HepG2 (cell line): ENCODE results near the gene ARHGDIA. TPM values are rescaled to one million over a fixed set of nuclear protein-coding genes. Genes with fewer than 3 reads are reported as not detected.
A peak's percentile ranks its signal among the peaks of the same experiment; 100 is the strongest.

ENCODE experiments used
- BRD4 ChIP-seq: sonication (generic); formaldehyde crosslinking; IDR thresholded peaks from 2 replicates; pipeline ENCODE4 v1.4.0; 2020; ENCODE audit warnings: missing genetic modification reagents
- CERS6 ChIP-seq: sonication (generic); formaldehyde crosslinking; IDR thresholded peaks from 2 replicates; pipeline ENCODE4 v1.5.0; 2020; ENCODE audit warnings: missing genetic modification reagents
- FOXC1 ChIP-seq: sonication (generic); formaldehyde crosslinking; IDR thresholded peaks from 2 replicates; pipeline ENCODE4 v1.8.0; 2022; ENCODE audit warnings: mild to moderate bottlenecking, missing genetic modification reagents, borderline replicate concordance
- FOXK2 ChIP-seq: fragments of 450-650 bp; IDR thresholded peaks from 2 replicates; pipeline ENCODE4 v1.6.1; 2016
- GATAD2A ChIP-seq: IDR thresholded peaks from 2 replicates; pipeline ENCODE4 v1.6.1; 2016
- GFI1 ChIP-seq: sonication (generic); formaldehyde crosslinking; IDR thresholded peaks from 2 replicates; pipeline ENCODE4 v1.5.0; 2020; ENCODE audit warnings: missing genetic modification reagents, mild to moderate bottlenecking, borderline replicate concordance
- IRF1 ChIP-seq: sonication (generic); formaldehyde crosslinking; IDR thresholded peaks from 2 replicates; pipeline ENCODE4 v1.4.0; 2020; ENCODE audit warnings: low read depth, mild to moderate bottlenecking, missing genetic modification reagents
- JUN ChIP-seq: sonication (generic); formaldehyde crosslinking; IDR thresholded peaks from 2 replicates; pipeline ENCODE4 v1.4.0; 2020; ENCODE audit warnings: mild to moderate bottlenecking, missing genetic modification reagents
- MATR3 ChIP-seq: sonication (generic); formaldehyde crosslinking; IDR thresholded peaks from 2 replicates; pipeline ENCODE4 v1.4.0; 2020; ENCODE audit warnings: missing genetic modification reagents
- MED13 ChIP-seq: sonication (generic); formaldehyde crosslinking; IDR thresholded peaks from 2 replicates; pipeline ENCODE4 v1.5.0; 2020; ENCODE audit warnings: missing genetic modification reagents
- MXI1 ChIP-seq: IDR thresholded peaks from 3 replicates; pipeline ENCODE4 v1.6.1; 2012; ENCODE audit warnings: low read depth, low read length, inconsistent platforms, borderline replicate concordance
- NKX3-1 ChIP-seq: sonication (generic); formaldehyde crosslinking; IDR thresholded peaks from 2 replicates; pipeline ENCODE4 v1.5.0; 2020; ENCODE audit warnings: missing genetic modification reagents
- PRDM15 ChIP-seq: sonication (generic); formaldehyde crosslinking; IDR thresholded peaks from 2 replicates; pipeline ENCODE4 v1.4.0; 2020; ENCODE audit warnings: missing genetic modification reagents
- RBFOX2 ChIP-seq: fragments of 200-400 bp; formaldehyde crosslinking; IDR thresholded peaks from 2 replicates; pipeline ENCODE4 v1.6.1; 2017; ENCODE audit warnings: low read depth, mild to moderate bottlenecking, low read length
- REPIN1 ChIP-seq: sonication (generic); formaldehyde crosslinking; IDR thresholded peaks from 2 replicates; pipeline ENCODE4 v1.8.0; 2022; ENCODE audit warnings: missing genetic modification reagents, low read depth, mild to moderate bottlenecking, borderline replicate concordance
- SMAD3 ChIP-seq: sonication (generic); formaldehyde crosslinking; IDR thresholded peaks from 2 replicates; pipeline ENCODE4 v1.4.0; 2020; ENCODE audit warnings: missing genetic modification reagents
- TFE3 ChIP-seq: IDR thresholded peaks from 2 replicates; pipeline ENCODE4 v1.6.1; 2016
- ZBTB38 ChIP-seq: sonication (generic); formaldehyde crosslinking; IDR thresholded peaks from 2 replicates; pipeline ENCODE4 v1.5.1; 2020; ENCODE audit warnings: mild to moderate bottlenecking, missing genetic modification reagents
- ZFP36L2 ChIP-seq: sonication (generic); formaldehyde crosslinking; IDR thresholded peaks from 2 replicates; pipeline ENCODE4 v1.4.0; 2020; ENCODE audit warnings: missing genetic modification reagents
- ZFP37 ChIP-seq: sonication (generic); formaldehyde crosslinking; IDR thresholded peaks from 2 replicates; pipeline ENCODE4 v1.4.0; 2020; ENCODE audit warnings: missing genetic modification reagents, borderline replicate concordance
- ZNF251 ChIP-seq: sonication (generic); formaldehyde crosslinking; IDR thresholded peaks from 2 replicates; pipeline ENCODE4 v1.9.0; 2021; ENCODE audit warnings: mild to moderate bottlenecking, missing genetic modification reagents
- polyA plus RNA-seq, 8 experiments: library from polyadenylated mRNA; depleted of rRNA in 3 of 8; stranded (reverse) in 7 of 8; unstranded in 1 of 8; fragments of >200 nt; fragmentation: Illumina TruSeq in 4 of 8; extraction: Trizol in 4 of 8; gene quantifications; 2 replicates each; pipeline versions ENCODE4 v1.2.1 to v1.2.3, GENCODE V29; 2011 to 2016; ENCODE audit warnings: low read depth in 4 of 8, missing spikeins in 1 of 8, mixed read lengths in 1 of 8; ENCODE audit not compliant: insufficient read depth in 1 of 8
- total RNA-seq, 5 experiments: library from RNA; depleted of rRNA; stranded (reverse); fragments of >200 nt; fragmentation: Illumina TruSeq; extraction: Trizol; gene quantifications; 2 replicates each; pipeline ENCODE4 v1.2.3, GENCODE V29; 2016; ENCODE audit warnings: low read depth in 1 of 5

Gene ARHGDIA
- total and polyA plus RNA-seq, 2 of the 13 experiments (the other 11 are each of a cell fraction or from before 2014, with no cell fraction given): 40.0 to 64.0 TPM

- peak; percentile 89 for TF ChIP-seq FOXC1 (CRISPR knock-in tag)
- no peak for TF ChIP-seq JUN (CRISPR knock-in tag)
- no peak for TF ChIP-seq ZBTB38 (CRISPR knock-in tag)
- TF ChIP-seq BRD4 (CRISPR knock-in tag): 0 out of 2 replicates have a peak, but pooled peaks have one; percentile 9
- TF ChIP-seq SMAD3 (CRISPR knock-in tag): no peak
- 0 out of 2 replicates have a peak, but pooled peaks have one; percentile 14 for TF ChIP-seq ZFP36L2
- no peak; the same call in 1 of the 2 replicates for TF ChIP-seq IRF1 (CRISPR knock-in tag)
- no peak for TF ChIP-seq ZNF251 (CRISPR knock-in tag)
- TF ChIP-seq REPIN1 (CRISPR knock-in tag): peak; percentile 96
- TF ChIP-seq NKX3-1 (CRISPR knock-in tag): peak; percentile 72; the same call in 1 of the 2 replicates
- TF ChIP-seq MED13 (CRISPR knock-in tag): peak; percentile 93
- no peak for TF ChIP-seq CERS6 (CRISPR knock-in tag)
- TF ChIP-seq ZFP37 (CRISPR knock-in tag): peak; percentile 48; the same call in 1 of the 2 replicates
- peak; percentile 78 for TF ChIP-seq PRDM15 (CRISPR knock-in tag)
- TF ChIP-seq TFE3 (CRISPR knock-in tag): peak; percentile 88
- TF ChIP-seq RBFOX2: peak; percentile 9
- TF ChIP-seq GFI1 (CRISPR knock-in tag): 0 out of 2 replicates have a peak, but pooled peaks have one; percentile 11
- peak; percentile 85; the same call in 2 of the 3 replicates for TF ChIP-seq MXI1
- peak; percentile 81 for TF ChIP-seq FOXK2
- peak; percentile 90 for TF ChIP-seq GATAD2A (CRISPR knock-in tag)
- TF ChIP-seq MATR3: no peak
Observed at GRCh38 chr17:81909966-81910839, 39.1 kb upstream of the ARHGDIA start (continued).
